Measurements from ENCODE around the gene JAG1. TPM values are rescaled to one million over a fixed set of nuclear protein-coding genes. Genes with fewer than 3 reads are reported as not detected.

The JAG1 gene
- total RNA-seq, 2 donors from 2014 or later: 66.5 to 102 TPM

DNA sequence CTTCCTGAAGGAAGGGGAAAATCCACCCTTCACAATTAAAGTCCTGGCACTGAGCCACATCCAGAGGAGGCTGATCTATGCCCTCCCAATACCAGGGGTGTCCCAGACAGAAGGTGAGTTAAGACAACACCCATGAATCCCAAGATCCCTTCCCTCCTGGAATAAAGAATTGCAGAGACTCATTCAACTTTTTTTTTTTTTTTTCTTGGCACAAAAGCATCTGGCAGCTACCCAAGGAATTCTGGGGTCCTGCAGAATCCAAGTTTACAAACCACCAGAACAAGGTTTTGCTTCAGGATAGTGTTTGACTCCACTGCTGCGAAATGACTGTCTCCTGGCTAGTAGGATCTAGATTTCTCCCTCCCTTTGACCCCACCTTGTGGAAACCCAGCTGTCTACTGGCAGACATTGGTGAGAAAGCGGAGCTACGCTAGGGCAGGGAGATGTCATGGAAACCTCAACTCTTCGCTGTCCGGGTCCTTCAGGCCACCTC, 37.4 kb downstream of the JAG1 start:
- no peak overlapping the region for H3K4me3 ChIP-seq
- H3K9ac ChIP-seq (ENCODE audit: low read depth in 2 of 2, low read length in 2 of 2): peak overlapping the region in 1 of 2 donors; percentile 15
- H3K27me3 ChIP-seq: no peaks in the 10 kb centered on the region
- peak overlapping the region; percentile 21 for H3K27ac ChIP-seq
- peaks cover 8% of the 10 kb centered on the region for H3K4me1 ChIP-seq
- TF ChIP-seq, protein P1, sequence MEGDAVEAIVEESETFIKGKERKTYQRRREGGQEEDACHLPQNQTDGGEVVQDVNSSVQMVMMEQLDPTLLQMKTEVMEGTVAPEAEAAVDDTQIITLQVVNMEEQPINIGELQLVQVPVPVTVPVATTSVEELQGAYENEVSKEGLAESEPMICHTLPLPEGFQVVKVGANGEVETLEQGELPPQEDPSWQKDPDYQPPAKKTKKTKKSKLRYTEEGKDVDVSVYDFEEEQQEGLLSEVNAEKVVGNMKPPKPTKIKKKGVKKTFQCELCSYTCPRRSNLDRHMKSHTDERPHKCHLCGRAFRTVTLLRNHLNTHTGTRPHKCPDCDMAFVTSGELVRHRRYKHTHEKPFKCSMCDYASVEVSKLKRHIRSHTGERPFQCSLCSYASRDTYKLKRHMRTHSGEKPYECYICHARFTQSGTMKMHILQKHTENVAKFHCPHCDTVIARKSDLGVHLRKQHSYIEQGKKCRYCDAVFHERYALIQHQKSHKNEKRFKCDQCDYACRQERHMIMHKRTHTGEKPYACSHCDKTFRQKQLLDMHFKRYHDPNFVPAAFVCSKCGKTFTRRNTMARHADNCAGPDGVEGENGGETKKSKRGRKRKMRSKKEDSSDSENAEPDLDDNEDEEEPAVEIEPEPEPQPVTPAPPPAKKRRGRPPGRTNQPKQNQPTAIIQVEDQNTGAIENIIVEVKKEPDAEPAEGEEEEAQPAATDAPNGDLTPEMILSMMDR (IDR thresholded peaks at IDR 0.05): no peak
- intact Hi-C loops (cut with DNase I): no loop called here
- peaks cover 19% of the 10 kb centered on the region for H3K36me3 ChIP-seq
- no peaks in the 10 kb centered on the region for H3K9me3 ChIP-seq
- no peak for DNase-seq

- TF ChIP-seq, protein P1 (IDR thresholded peaks at IDR 0.05): no peak
- Histone ChIP-seq H3K4me3 (no peak overlapping the region), H3K4me1 (peaks cover 8% of the 10 kb centered on the region), H3K9me3 (no peaks in the 10 kb centered on the region), H3K27ac (peak overlapping the region; percentile 18), H3K36me3 (peaks cover 17% of the 10 kb centered on the region), H3K27me3 (no peaks in the 10 kb centered on the region), H3K9ac (ENCODE audit: low read depth in 2 of 2, low read length in 2 of 2) (no peak overlapping the region)
- intact Hi-C loops (cut with DNase I): no loop called here
- no peak for DNase-seq
These were observed 38.2 kb downstream of the JAG1 start for GRCh38 chr20:10635476-10636208.

DNA sequence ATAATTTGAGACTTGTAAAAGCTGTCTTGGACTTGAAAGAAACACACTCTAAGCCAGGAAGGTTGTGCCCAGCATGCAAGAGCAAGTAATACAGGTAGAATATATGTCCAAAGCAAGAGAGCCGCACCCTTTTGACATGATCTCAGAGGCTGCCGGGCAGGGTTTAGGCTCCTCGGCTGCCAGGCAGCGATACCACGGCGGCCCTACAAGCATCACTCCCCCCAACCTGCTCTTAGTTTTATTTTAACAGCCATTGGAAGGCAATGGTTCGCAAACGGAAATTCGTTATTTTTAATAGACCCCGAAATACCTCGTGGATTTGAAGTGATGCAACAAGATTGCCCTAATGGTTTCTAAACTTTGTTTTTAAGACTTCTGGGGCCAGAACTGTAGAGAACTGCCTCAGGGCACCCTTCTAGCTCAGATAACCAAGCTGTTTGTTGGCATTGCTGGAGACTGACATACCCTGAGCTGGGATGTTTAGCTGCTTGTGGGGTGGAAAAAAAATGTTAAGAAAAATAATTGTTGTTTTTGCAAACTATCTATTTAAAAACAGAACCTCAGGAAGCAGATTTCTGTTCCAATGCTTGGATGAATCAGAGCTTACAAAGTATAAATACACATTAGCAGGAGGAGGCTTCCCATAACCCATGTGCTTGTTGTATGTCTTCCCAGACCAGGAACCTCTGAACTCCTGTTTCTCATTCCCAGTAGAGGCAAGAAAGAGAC, 39.0 kb downstream of the JAG1 start:
- TF ChIP-seq, protein P1 (IDR thresholded peaks at IDR 0.05): no peak
- no peak overlapping the region for H3K4me3 ChIP-seq
- peak overlapping the region; percentile 18 for H3K27ac ChIP-seq
- H3K9me3 ChIP-seq: no peaks in the 10 kb centered on the region
- no peak overlapping the region for H3K9ac ChIP-seq (ENCODE audit: low read depth in 2 of 2, low read length in 2 of 2)
- H3K27me3 ChIP-seq: no peaks in the 10 kb centered on the region
- H3K4me1 ChIP-seq: peaks cover 8% of the 10 kb centered on the region
- no peak for DNase-seq
- intact Hi-C loops (cut with DNase I): no loop called here
- H3K36me3 ChIP-seq: peaks cover 9% of the 10 kb centered on the region

- Histone ChIP-seq H3K27ac (no peak overlapping the region), H3K27me3 (no peaks in the 10 kb centered on the region), H3K9me3 (no peaks in the 10 kb centered on the region), H3K9ac (ENCODE audit: low read depth in 2 of 2, low read length in 2 of 2) (no peak overlapping the region), H3K4me1 (peaks cover 8% of the 10 kb centered on the region), H3K36me3 (peaks cover 4% of the 10 kb centered on the region), H3K4me3 (no peak overlapping the region)
- DNase-seq: no peak
- intact Hi-C loops (cut with DNase I): no loop called here
- TF ChIP-seq, protein P1 (IDR thresholded peaks at IDR 0.05): no peak
These were observed 39.6 kb downstream of the JAG1 start for GRCh38 chr20:10634211-10634610.

GRCh38 chr20:10633718-10634117, 40.1 kb downstream of the JAG1 start:
- no peak overlapping the region for H3K9ac ChIP-seq (ENCODE audit: low read depth in 2 of 2, low read length in 2 of 2)
- DNase-seq: no peak
- TF ChIP-seq, protein P1 (IDR thresholded peaks at IDR 0.05): no peak
- no peak overlapping the region for H3K4me3 ChIP-seq
- no peaks in the 10 kb centered on the region for H3K9me3 ChIP-seq
- H3K36me3 ChIP-seq: no peaks in the 10 kb centered on the region
- peaks cover 8% of the 10 kb centered on the region for H3K4me1 ChIP-seq
- no peaks in the 10 kb centered on the region for H3K27me3 ChIP-seq
- intact Hi-C loops (cut with DNase I): no loop called here
- no peak overlapping the region for H3K27ac ChIP-seq

All from colonic mucosa (tissue), 4 donors.